Measurements from ENCODE around the gene NUP50. TPM values are rescaled to one million over a fixed set of nuclear protein-coding genes. Genes with fewer than 3 reads are reported as not detected.

NUP50 gene
- total RNA-seq, 1 donor from 2014 or later = 65.1 TPM

GRCh38 chr22:45150139-45150538, 13.6 kb upstream of the NUP50 start:
- Mint-ChIP-seq H3K27me3 (no peaks in the 10 kb centered on the region), H3K4me3 (ENCODE audit: low read depth) (no peak overlapping the region), H3K9me3 (ENCODE audit: low read depth) (peaks cover 6% of the 10 kb centered on the region), H3K36me3 (ENCODE audit: insufficient read depth) (peaks cover 5% of the 10 kb centered on the region), H3K4me1 (ENCODE audit: low read depth) (peaks cover 2% of the 10 kb centered on the region), H3K27ac (no peak overlapping the region)
- TF ChIP-seq CTCF (IDR thresholded peaks at IDR 0.05; ENCODE audit: unreplicated experiment) = no peak
- no peak for DNase-seq (ENCODE audit: low spot score, unreplicated experiment)

- Mint-ChIP-seq H3K27ac (no peak overlapping the region), H3K36me3 (ENCODE audit: insufficient read depth) (peaks cover 2% of the 10 kb centered on the region), H3K4me3 (ENCODE audit: low read depth) (no peak overlapping the region), H3K27me3 (no peaks in the 10 kb centered on the region), H3K9me3 (ENCODE audit: low read depth) (peaks cover under 1% of the 10 kb centered on the region), H3K4me1 (ENCODE audit: low read depth) (peaks cover 2% of the 10 kb centered on the region)
- TF ChIP-seq CTCF (IDR thresholded peaks at IDR 0.05; ENCODE audit: unreplicated experiment) = no peak
- DNase-seq (ENCODE audit: low spot score, unreplicated experiment) = no peak
These were observed 12.2 kb upstream of the NUP50 start for GRCh38 chr22:45151503-45151902.

- H3K4me1 Mint-ChIP-seq (ENCODE audit: low read depth) = peaks cover 10% of the 10 kb centered on the region
- H3K27me3 Mint-ChIP-seq = no peaks in the 10 kb centered on the region
- H3K36me3 Mint-ChIP-seq (ENCODE audit: insufficient read depth) = peaks cover 6% of the 10 kb centered on the region
- no peak for DNase-seq (ENCODE audit: low spot score, unreplicated experiment)
- no peak overlapping the region for H3K27ac Mint-ChIP-seq
- no peak overlapping the region for H3K4me3 Mint-ChIP-seq (ENCODE audit: low read depth)
- no peaks in the 10 kb centered on the region for H3K9me3 Mint-ChIP-seq (ENCODE audit: low read depth)
- TF ChIP-seq CTCF (IDR thresholded peaks at IDR 0.05; ENCODE audit: unreplicated experiment) = no peak
These were observed 9.3 kb upstream of the NUP50 start for GRCh38 chr22:45154383-45154782.

- Mint-ChIP-seq H3K27me3 (no peaks in the 10 kb centered on the region), H3K4me1 (ENCODE audit: low read depth) (peaks cover 18% of the 10 kb centered on the region), H3K27ac (no peak overlapping the region), H3K9me3 (ENCODE audit: low read depth) (no peaks in the 10 kb centered on the region), H3K36me3 (ENCODE audit: insufficient read depth) (peaks cover 6% of the 10 kb centered on the region), H3K4me3 (ENCODE audit: low read depth) (no peak overlapping the region)
- DNase-seq (ENCODE audit: low spot score, unreplicated experiment) = no peak
- no peak for TF ChIP-seq CTCF (IDR thresholded peaks at IDR 0.05; ENCODE audit: unreplicated experiment)
These were observed 8.5 kb upstream of the NUP50 start for GRCh38 chr22:45155050-45155840.

- no peaks in the 10 kb centered on the region for H3K9me3 Mint-ChIP-seq (ENCODE audit: low read depth)
- H3K27ac Mint-ChIP-seq = no peak overlapping the region
- peaks cover 6% of the 10 kb centered on the region for H3K36me3 Mint-ChIP-seq (ENCODE audit: insufficient read depth)
- H3K4me3 Mint-ChIP-seq (ENCODE audit: low read depth) = no peak overlapping the region
- no peak for TF ChIP-seq CTCF (IDR thresholded peaks at IDR 0.05; ENCODE audit: unreplicated experiment)
- H3K4me1 Mint-ChIP-seq (ENCODE audit: low read depth) = peaks cover 26% of the 10 kb centered on the region
- H3K27me3 Mint-ChIP-seq = no peaks in the 10 kb centered on the region
- DNase-seq (ENCODE audit: low spot score, unreplicated experiment) = no peak
These were observed 5.8 kb upstream of the NUP50 start for GRCh38 chr22:45157907-45158306.

Data from progenitor cell of endocrine pancreas (in vitro differentiated cells).